Limb (tissue), 2 donors: ENCODE results near the gene ZNF443.
"Not testable (repeated sequence)": the region's sequence is repeated elsewhere in the genome, so short reads cannot be mapped to it uniquely, and the experiment has no call there.

Experiments
- DNase-seq, 2 donors: peaks; one replicate each; pipeline ENCODE4 v3.0.0-alpha.2; 2016; ENCODE audit errors: extremely low spot score in 2 of 2

The ZNF443 gene

GRCh38 chr19:12440541-12441316 is at the start of gene ZNF443:
Gene ZNF443 (minus strand): TSS chr19:12441021. CDS start chr19:12440914, 107 bp downstream.
- DNase-seq = peak; percentile 95 to 100

- not testable (repeated sequence) for DNase-seq
Measured at GRCh38 chr19:12486265-12486783, 45.5 kb upstream of the ZNF443 start.

GRCh38 chr19:12485571-12485970 is 44.8 kb upstream of the ZNF443 start:
- no peak for DNase-seq

- no peak for DNase-seq
Measured at GRCh38 chr19:12485052-12485416, 44.2 kb upstream of the ZNF443 start.

GRCh38 chr19:12484371-12485051 is 43.7 kb upstream of the ZNF443 start, which contains the start of gene ZNF709:
Gene ZNF709 (minus strand): TSS chr19:12484816. CDS start chr19:12484657, 159 bp downstream.
- peak; percentile 95 to 97 for DNase-seq

- DNase-seq = no peak
Measured at GRCh38 chr19:12484011-12484370, 43.2 kb upstream of the ZNF443 start.

- DNase-seq = no peak
Measured at GRCh38 chr19:12482509-12482886, 41.7 kb upstream of the ZNF443 start.

- no peak for DNase-seq
Measured at GRCh38 chr19:12481781-12482508, 41.1 kb upstream of the ZNF443 start.

- no peak for DNase-seq
Measured at GRCh38 chr19:12478234-12478941, 37.6 kb upstream of the ZNF443 start.

GRCh38 chr19:12467651-12468050 is 26.8 kb upstream of the ZNF443 start:
- DNase-seq = not testable (repeated sequence)

GRCh38 chr19:12465211-12465610 is 24.4 kb upstream of the ZNF443 start:
- no peak for DNase-seq

GRCh38 chr19:12464769-12465168 is 23.9 kb upstream of the ZNF443 start:
- no peak for DNase-seq

- DNase-seq = not testable (repeated sequence)
Measured at GRCh38 chr19:12464139-12464538, 23.3 kb upstream of the ZNF443 start.

- no peak for DNase-seq
Measured at GRCh38 chr19:12453495-12453894, 12.7 kb upstream of the ZNF443 start.

- no peak for DNase-seq
Measured at GRCh38 chr19:12450844-12451243, 10.0 kb upstream of the ZNF443 start.

- DNase-seq = no peak
Measured at GRCh38 chr19:12448808-12449207, 8.0 kb upstream of the ZNF443 start.

GRCh38 chr19:12439686-12440540 is 908 bp downstream of the ZNF443 start:
- peak in 1 of 2 donors; percentile 29 for DNase-seq

GRCh38 chr19:12430726-12431299 is 10.0 kb downstream of the ZNF443 start:
- not testable (repeated sequence) for DNase-seq

GRCh38 chr19:12425888-12426274 is 14.9 kb downstream of the ZNF443 start:
- DNase-seq = no peak
